ENCODE data around the gene DMAC2. TPM values are rescaled to one million over a fixed set of nuclear protein-coding genes. Genes with fewer than 3 reads are reported as not detected.

Gene DMAC2
- total and polyA plus RNA-seq, 5 donors, result 52.6 to 86.8 (median 84.9) TPM

Other genes starting within 250 kb of the DMAC2 start
- 1 to 10 TPM; 1.1 to 1.7 (median 1.2) TPM for gene CYP2S1, start 246.7 kb downstream of the DMAC2 start, total RNA-seq
- 0.14 TPM for gene CYP2S1, start 246.7 kb downstream of the DMAC2 start, polyA plus RNA-seq
- gene AXL, start 220.7 kb downstream of the DMAC2 start, total RNA-seq, result 10 to 100 TPM; 30.2 to 43.6 (median 38.5) TPM
- 12.3 TPM for gene AXL, start 220.7 kb downstream of the DMAC2 start, polyA plus RNA-seq
- gene HNRNPUL1, start 175.5 kb downstream of the DMAC2 start, total RNA-seq, result 100 to 1,000 TPM; 134 to 152 (median 141) TPM
- 89.4 TPM for gene HNRNPUL1, start 175.5 kb downstream of the DMAC2 start, polyA plus RNA-seq
- 10 to 100 TPM; 17.9 to 22.2 (median 18.9) TPM for gene CCDC97, start 129.7 kb downstream of the DMAC2 start, total RNA-seq
- gene CCDC97, start 129.7 kb downstream of the DMAC2 start, polyA plus RNA-seq, result 12.2 TPM
- gene TGFB1, start 86.0 kb downstream of the DMAC2 start, total RNA-seq, result 10 to 100 TPM; 27.0 to 39.3 (median 33.3) TPM
- 23.9 TPM for gene TGFB1, start 86.0 kb downstream of the DMAC2 start, polyA plus RNA-seq
- 1 to 10 TPM; 3.3 to 3.8 (median 3.5) TPM for gene B9D2, start 75.8 kb downstream of the DMAC2 start, total RNA-seq
- 5.1 TPM for gene B9D2, start 75.8 kb downstream of the DMAC2 start, polyA plus RNA-seq
- gene TMEM91, start 63.4 kb downstream of the DMAC2 start, total RNA-seq, result 1 to 10 TPM; 4.6 to 6.7 (median 5.8) TPM
- 8.5 TPM for gene TMEM91, start 63.4 kb downstream of the DMAC2 start, polyA plus RNA-seq
- 10 to 100 TPM in 2 of 4 donors, 1 to 10 TPM in 2; 8.6 to 12.6 (median 10.8) TPM for gene EXOSC5, start 42.6 kb downstream of the DMAC2 start, total RNA-seq
- gene EXOSC5, start 42.6 kb downstream of the DMAC2 start, polyA plus RNA-seq, result 12.2 TPM
- 10 to 100 TPM; 21.0 to 36.1 (median 33.0) TPM for gene BCKDHA, start 42.1 kb downstream of the DMAC2 start, total RNA-seq
- gene BCKDHA, start 42.1 kb downstream of the DMAC2 start, polyA plus RNA-seq, result 50.4 TPM
- 1 to 10 TPM; 2.0 to 3.6 (median 3.1) TPM for gene B3GNT8, start 12.5 kb downstream of the DMAC2 start, total RNA-seq
- 3.4 TPM for gene B3GNT8, start 12.5 kb downstream of the DMAC2 start, polyA plus RNA-seq
- not detected for gene ERICH4, start 3.2 kb upstream of the DMAC2 start, total RNA-seq
- gene ERICH4, start 3.2 kb upstream of the DMAC2 start, polyA plus RNA-seq, result not detected
- gene CEACAM21, start 136.3 kb upstream of the DMAC2 start, total RNA-seq, result 1 to 10 TPM in 2 of 4 donors, under 1 TPM in 2; 0.65 to 1.6 (median 1.2) TPM
- 0.36 TPM for gene CEACAM21, start 136.3 kb upstream of the DMAC2 start, polyA plus RNA-seq
- gene CEACAM4, start 187.2 kb upstream of the DMAC2 start, total RNA-seq, result under 1 TPM; 0.25 to 0.62 (median 0.32) TPM
- 0.16 TPM for gene CEACAM4, start 187.2 kb upstream of the DMAC2 start, polyA plus RNA-seq
- not detected for gene CEACAM7, start 248.4 kb upstream of the DMAC2 start, total RNA-seq
- not detected for gene CEACAM7, start 248.4 kb upstream of the DMAC2 start, polyA plus RNA-seq